ENCODE data around the gene ADAM15. TPM values are rescaled to one million over a fixed set of nuclear protein-coding genes. Genes with fewer than 3 reads are reported as not detected.

Gene ADAM15
- total RNA-seq, 4 donors from 2014 or later: 58.6 to 270 (median 153) TPM

DNA sequence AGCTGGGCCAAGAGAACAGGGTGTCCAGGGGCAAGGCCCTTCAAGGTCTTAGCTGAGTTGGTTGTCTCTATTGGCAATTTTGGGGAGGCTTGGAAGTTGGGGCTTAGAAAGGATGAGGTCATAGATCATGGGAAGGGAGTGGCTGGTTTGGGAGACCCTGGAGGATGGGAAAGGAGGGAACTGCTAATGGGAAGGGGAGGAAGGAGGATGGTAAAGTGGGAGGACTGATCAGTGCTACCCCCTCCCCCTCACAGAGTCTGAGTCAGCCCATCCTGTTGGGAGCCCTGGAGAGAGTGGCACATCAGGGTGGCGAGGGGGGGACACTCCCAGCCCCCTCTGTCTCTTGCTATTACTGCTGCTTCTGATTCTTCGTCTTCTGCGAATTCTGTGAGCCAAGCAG is 17.5 kb downstream of the ADAM15 start:
- Histone ChIP-seq H3K4me3 (no peak overlapping the region), H3K36me3 (no peaks in the 10 kb centered on the region), H3K9me3 (no peaks in the 10 kb centered on the region), H3K27ac (no peak overlapping the region), H3K4me1 (peaks cover 0 to 5% of the 10 kb centered on the region in 2 donors), H3K27me3 (no peaks in the 10 kb centered on the region)
- TF ChIP-seq POLR2A (IDR thresholded peaks at IDR 0.05): no peak
- TF ChIP-seq, protein P1, sequence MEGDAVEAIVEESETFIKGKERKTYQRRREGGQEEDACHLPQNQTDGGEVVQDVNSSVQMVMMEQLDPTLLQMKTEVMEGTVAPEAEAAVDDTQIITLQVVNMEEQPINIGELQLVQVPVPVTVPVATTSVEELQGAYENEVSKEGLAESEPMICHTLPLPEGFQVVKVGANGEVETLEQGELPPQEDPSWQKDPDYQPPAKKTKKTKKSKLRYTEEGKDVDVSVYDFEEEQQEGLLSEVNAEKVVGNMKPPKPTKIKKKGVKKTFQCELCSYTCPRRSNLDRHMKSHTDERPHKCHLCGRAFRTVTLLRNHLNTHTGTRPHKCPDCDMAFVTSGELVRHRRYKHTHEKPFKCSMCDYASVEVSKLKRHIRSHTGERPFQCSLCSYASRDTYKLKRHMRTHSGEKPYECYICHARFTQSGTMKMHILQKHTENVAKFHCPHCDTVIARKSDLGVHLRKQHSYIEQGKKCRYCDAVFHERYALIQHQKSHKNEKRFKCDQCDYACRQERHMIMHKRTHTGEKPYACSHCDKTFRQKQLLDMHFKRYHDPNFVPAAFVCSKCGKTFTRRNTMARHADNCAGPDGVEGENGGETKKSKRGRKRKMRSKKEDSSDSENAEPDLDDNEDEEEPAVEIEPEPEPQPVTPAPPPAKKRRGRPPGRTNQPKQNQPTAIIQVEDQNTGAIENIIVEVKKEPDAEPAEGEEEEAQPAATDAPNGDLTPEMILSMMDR (IDR thresholded peaks at IDR 0.05): no peak
- DNase-seq: no peak
- intact Hi-C loops (cut with DNase I; ENCODE audit: low total_unique reads): no loop called here

DNA sequence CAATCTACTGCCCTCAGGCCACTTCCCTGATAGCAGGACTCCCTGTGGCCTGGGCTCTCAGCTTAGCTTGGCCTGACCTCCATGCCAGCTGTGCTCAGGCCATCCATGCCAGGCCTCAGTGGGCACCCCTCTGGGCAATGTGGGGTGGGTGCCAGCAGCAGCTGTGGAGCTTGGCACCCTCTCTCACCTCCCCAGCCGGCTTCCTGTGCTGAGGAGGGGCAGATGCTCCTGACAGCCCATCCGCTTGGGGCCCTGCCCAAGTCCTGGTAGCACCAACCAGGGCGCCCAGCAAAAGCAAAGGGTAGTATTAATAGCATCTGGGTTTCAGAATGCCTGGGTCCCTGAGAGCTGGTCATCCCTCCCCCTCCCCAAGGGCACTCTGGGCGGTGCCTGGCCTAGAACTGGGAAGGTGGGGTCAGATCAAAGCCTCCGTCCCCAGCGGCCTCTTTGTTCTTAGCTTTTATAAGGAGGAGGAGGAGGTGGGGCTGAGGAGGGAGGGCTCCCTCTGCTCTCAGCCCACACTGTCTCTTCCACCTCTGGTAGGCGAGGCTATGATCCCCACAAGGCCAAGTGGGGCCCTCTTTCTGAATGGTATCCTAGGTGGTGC is 18.5 kb downstream of the ADAM15 start:
- no peak overlapping the region for H3K4me3 ChIP-seq
- no peak for DNase-seq
- intact Hi-C loops (cut with DNase I; ENCODE audit: low total_unique reads): no loop called here
- H3K4me1 ChIP-seq: peaks cover 0 to 5% of the 10 kb centered on the region in 2 donors
- H3K9me3 ChIP-seq: no peaks in the 10 kb centered on the region
- TF ChIP-seq POLR2A (IDR thresholded peaks at IDR 0.05): no peak
- TF ChIP-seq, protein P1 (IDR thresholded peaks at IDR 0.05): no peak
- no peaks in the 10 kb centered on the region for H3K36me3 ChIP-seq
- H3K27me3 ChIP-seq: no peaks in the 10 kb centered on the region
- no peak overlapping the region for H3K27ac ChIP-seq

DNA sequence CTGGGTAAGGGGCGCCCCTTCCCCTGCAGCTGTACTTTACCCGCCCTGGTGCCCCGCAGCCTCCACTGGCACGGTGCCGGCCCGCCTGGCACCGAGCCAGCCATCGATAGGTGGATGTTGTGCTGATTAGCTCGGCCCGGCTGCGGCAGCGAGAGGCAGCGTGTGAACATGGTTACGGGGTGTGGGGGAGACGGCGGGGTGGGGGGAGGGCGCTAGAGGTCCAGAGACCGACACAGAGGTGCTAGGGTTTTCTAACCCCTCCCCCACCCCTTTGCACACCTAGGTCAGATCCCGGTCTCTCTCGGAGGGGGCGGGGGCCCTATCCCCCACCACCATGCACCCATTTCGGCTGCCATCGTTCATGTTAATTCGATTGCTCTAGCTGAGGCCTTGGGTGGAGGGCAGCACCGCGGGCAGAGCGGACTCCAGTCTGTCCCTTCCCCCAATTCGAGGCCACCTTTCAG is 19.1 kb downstream of the ADAM15 start:
- intact Hi-C loops (cut with DNase I; ENCODE audit: low total_unique reads): no loop called here
- Histone ChIP-seq H3K27me3 (no peaks in the 10 kb centered on the region), H3K9me3 (no peaks in the 10 kb centered on the region), H3K36me3 (no peaks in the 10 kb centered on the region), H3K4me3 (peak overlapping the region in 1 of 2 donors; percentile 37), H3K27ac (peak overlapping the region; percentile 11 to 73), H3K4me1 (peaks cover 0 to 5% of the 10 kb centered on the region in 2 donors)
- TF ChIP-seq POLR2A (IDR thresholded peaks at IDR 0.05): no peak
- TF ChIP-seq, protein P1 (IDR thresholded peaks at IDR 0.05): no peak
- DNase-seq: no peak

DNA sequence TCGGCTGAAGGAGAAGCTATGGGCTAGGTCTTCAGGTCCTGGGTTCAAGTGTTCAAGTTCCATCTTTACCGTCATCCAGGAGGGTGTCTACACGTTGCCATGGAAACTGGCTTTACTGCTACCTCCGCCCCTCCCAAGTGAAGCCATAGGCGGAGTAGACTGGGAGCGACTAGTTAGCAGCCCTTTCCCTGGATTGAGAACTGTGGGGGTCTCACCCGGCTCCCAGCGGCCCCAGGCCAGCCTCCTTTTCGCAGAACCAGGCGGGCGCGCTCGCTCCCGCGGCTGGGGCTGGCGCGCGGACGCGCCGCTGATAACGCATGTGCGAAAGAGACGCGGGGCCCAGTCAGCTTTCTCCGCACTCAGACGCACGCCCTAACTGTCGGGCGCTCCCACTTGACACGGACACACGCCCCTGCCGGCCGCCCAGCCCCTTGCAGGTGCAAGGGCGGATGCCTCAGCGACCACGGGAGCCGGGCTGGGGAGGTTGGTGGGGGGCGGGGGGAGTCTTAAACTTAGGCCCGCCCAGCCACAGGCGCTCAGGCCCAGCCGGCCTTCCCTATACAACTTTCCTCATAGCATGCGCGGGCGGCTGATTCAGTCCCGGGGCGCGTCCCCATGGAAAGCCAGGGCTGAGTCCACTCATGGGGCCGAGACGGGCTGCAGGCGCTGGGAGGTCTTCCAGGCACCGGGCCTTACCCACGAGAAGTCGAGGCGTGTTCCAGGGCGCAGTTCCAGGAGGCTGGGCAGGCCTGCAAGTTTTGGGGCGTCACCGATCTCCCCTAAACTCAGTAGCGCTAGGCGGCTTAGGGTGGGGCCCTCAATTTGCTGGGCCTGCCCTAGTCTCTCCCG is 19.8 kb downstream of the ADAM15 start:
- H3K27ac ChIP-seq: peak overlapping the region; percentile 11 to 73
- H3K4me3 ChIP-seq: peak overlapping the region; percentile 15 to 37
- no peaks in the 10 kb centered on the region for H3K9me3 ChIP-seq
- H3K27me3 ChIP-seq: no peaks in the 10 kb centered on the region
- intact Hi-C loops (cut with DNase I; ENCODE audit: low total_unique reads): no loop called here
- peak; percentile 76 to 78 for DNase-seq
- H3K4me1 ChIP-seq: peaks cover 0 to 5% of the 10 kb centered on the region in 2 donors
- H3K36me3 ChIP-seq: no peaks in the 10 kb centered on the region
- no peak for TF ChIP-seq POLR2A (IDR thresholded peaks at IDR 0.05)
- TF ChIP-seq, protein P1 (IDR thresholded peaks at IDR 0.05): peak; percentile 18 to 61 (median 30)

DNA sequence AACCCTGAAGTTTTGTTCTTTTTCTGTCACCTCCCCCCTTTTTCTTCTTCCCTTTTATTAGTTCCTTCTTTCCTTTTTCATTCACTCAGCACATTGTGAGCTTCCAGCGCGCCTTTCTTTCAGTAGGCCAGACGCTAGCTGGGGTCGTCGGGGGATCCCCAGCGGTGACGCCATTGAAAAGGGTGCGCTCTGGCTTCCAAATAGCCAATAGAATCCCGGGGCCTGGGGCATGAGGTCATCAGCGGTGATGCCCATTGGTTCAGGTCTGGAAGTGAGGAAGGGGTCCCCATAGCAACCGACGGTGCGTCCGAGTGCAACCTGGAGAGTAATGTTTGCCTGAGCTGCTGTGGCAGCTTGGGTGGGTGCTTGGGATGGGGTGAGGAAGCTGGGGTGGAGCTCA is 20.6 kb downstream of the ADAM15 start:
- peak overlapping the region in 1 of 2 donors; percentile 73 for H3K27ac ChIP-seq
- DNase-seq: no peak
- no peaks in the 10 kb centered on the region for H3K27me3 ChIP-seq
- no peaks in the 10 kb centered on the region for H3K9me3 ChIP-seq
- intact Hi-C loops (cut with DNase I; ENCODE audit: low total_unique reads): no loop called here
- no peak overlapping the region for H3K4me3 ChIP-seq
- TF ChIP-seq POLR2A (IDR thresholded peaks at IDR 0.05): no peak
- TF ChIP-seq, protein P1 (IDR thresholded peaks at IDR 0.05): no peak
- peaks cover 0 to 5% of the 10 kb centered on the region in 2 donors for H3K4me1 ChIP-seq
- H3K36me3 ChIP-seq: no peaks in the 10 kb centered on the region

All from uterus (tissue), 4 donors.